OCI-LY1 (cell line): Measurements from ENCODE around the gene MYLIP.

Experiments used
- H2AFZ ChIP-seq: fragments of 200-600 bp; sonication (generic), shearing (Covaris generic); 2 replicates; pipeline ENCODE4 v1.6.0; 2014; ENCODE audit warnings: antibody characterized with exemption, mild to moderate bottlenecking, low read length
- H3F3A ChIP-seq: fragments of 200-600 bp; sonication (generic), shearing (Covaris generic); 2 replicates; pipeline ENCODE4 v1.6.0; 2014; ENCODE audit warnings: mild to moderate bottlenecking, antibody characterized with exemption, low read length, moderate library complexity; ENCODE audit not compliant: insufficient read depth
- H3K27ac ChIP-seq: fragments of 200-600 bp; sonication (generic); 2 replicates; pipeline ENCODE4 v1.5.1; 2014; ENCODE audit warnings: low read length, mixed run types, mild to moderate bottlenecking, low read depth; ENCODE audit not compliant: poor library complexity, severe bottlenecking
- H3K27me3 ChIP-seq: fragments of 200-600 bp; sonication (generic); 2 replicates; pipeline ENCODE4 v1.6.0; 2014; ENCODE audit warnings: antibody characterized with exemption, mild to moderate bottlenecking, low read length, moderate library complexity; ENCODE audit not compliant: insufficient read depth
- H3K36me3 ChIP-seq: fragments of 200-600 bp; sonication (generic); 2 replicates; pipeline ENCODE4 v1.6.1; 2014; ENCODE audit warnings: mild to moderate bottlenecking, antibody characterized with exemption, low read length, moderate library complexity, mixed read lengths; ENCODE audit not compliant: insufficient read depth
- H3K4me1 ChIP-seq: fragments of 200-600 bp; sonication (generic); 2 replicates; pipeline ENCODE4 v1.5.1; 2014; ENCODE audit warnings: mild to moderate bottlenecking, low read length, moderate library complexity; ENCODE audit not compliant: insufficient read depth, severe bottlenecking
- H3K4me2 ChIP-seq: fragments of 200-600 bp; sonication (generic), shearing (Covaris generic); 2 replicates; pipeline ENCODE4 v1.6.1; 2014; ENCODE audit warnings: low read length
- H3K4me3 ChIP-seq: fragments of 200-600 bp; sonication (generic); 2 replicates; pipeline ENCODE4 v1.5.1; 2014; ENCODE audit warnings: low read length, low read depth, mild to moderate bottlenecking, mixed read lengths; ENCODE audit not compliant: poor library complexity, severe bottlenecking
- H3K79me2 ChIP-seq: fragments of 200-600 bp; shearing (Covaris generic); 2 replicates; pipeline ENCODE4 v1.6.1; 2016; ENCODE audit warnings: mixed run types, low read length, mixed read lengths; ENCODE audit not compliant: insufficient read depth
- H3K9ac ChIP-seq: fragments of 200-600 bp; sonication (generic), shearing (Covaris generic); 2 replicates; pipeline ENCODE4 v1.6.1; 2014; ENCODE audit warnings: mild to moderate bottlenecking, low read length, mixed read lengths
- H3K9me2 ChIP-seq: fragments of 200-600 bp; sonication (generic), shearing (Covaris generic); 2 replicates; pipeline ENCODE4 v1.6.1; 2014; ENCODE audit warnings: low read depth, mild to moderate bottlenecking, low read length, mixed read lengths
- H3K9me3 ChIP-seq: fragments of 200-600 bp; shearing (Covaris generic); 2 replicates; pipeline ENCODE4 v1.6.1; 2014; ENCODE audit warnings: low read length, mixed read lengths
- H4K20me1 ChIP-seq: fragments of 200-600 bp; sonication (generic), shearing (Covaris generic); 2 replicates; pipeline ENCODE4 v1.6.0; 2016; ENCODE audit warnings: mild to moderate bottlenecking, low read length; ENCODE audit not compliant: insufficient read depth
- CTCF ChIP-seq: fragments of 200-600 bp; sonication (generic), shearing (Covaris generic); IDR thresholded peaks from 2 replicates; pipeline ENCODE4 v1.5.1; 2017; ENCODE audit warnings: mild to moderate bottlenecking, antibody characterized with exemption, low read length, moderate library complexity, mixed read lengths
- EZH2 ChIP-seq: fragments of 200-600 bp; sonication (generic), shearing (Covaris generic); IDR thresholded peaks from 2 replicates; pipeline ENCODE4 v1.8.0; 2017; ENCODE audit warnings: borderline replicate concordance, mixed run types, mild to moderate bottlenecking, antibody characterized with exemption, low read length, moderate library complexity, mixed read lengths

Gene MYLIP

GRCh38 chr6:16126056-16126455 is 2.8 kb upstream of the MYLIP start:
- H2AFZ ChIP-seq = no peak overlapping the region
- no peak overlapping the region for H3K4me3 ChIP-seq
- no peak overlapping the region for H3K27ac ChIP-seq
- H3K36me3 ChIP-seq = peaks cover 11% of the 10 kb centered on the region; the same call in 1 of the 2 replicates
- H3K4me1 ChIP-seq = peaks cover 4% of the 10 kb centered on the region
- no peaks in the 10 kb centered on the region for H3F3A ChIP-seq
- no peaks in the 10 kb centered on the region for H3K9me3 ChIP-seq
- H3K4me2 ChIP-seq = no peak overlapping the region
- H3K79me2 ChIP-seq = peaks cover 11% of the 10 kb centered on the region
- no peaks in the 10 kb centered on the region for H3K27me3 ChIP-seq
- no peak overlapping the region for H3K9ac ChIP-seq
- no peaks in the 10 kb centered on the region for H4K20me1 ChIP-seq
- H3K9me2 ChIP-seq = no peaks in the 10 kb centered on the region
- TF ChIP-seq CTCF = no peak

GRCh38 chr6:16126861-16127260 is 2.0 kb upstream of the MYLIP start:
- H3K4me1 ChIP-seq = peaks cover 12% of the 10 kb centered on the region
- H3K4me2 ChIP-seq = no peak overlapping the region
- H3K4me3 ChIP-seq = no peak overlapping the region
- no peak overlapping the region for H3K9ac ChIP-seq
- H3K27me3 ChIP-seq = no peaks in the 10 kb centered on the region
- no peak overlapping the region for H2AFZ ChIP-seq
- no peaks in the 10 kb centered on the region for H3K9me2 ChIP-seq
- H3K79me2 ChIP-seq = peaks cover 20% of the 10 kb centered on the region
- no peaks in the 10 kb centered on the region for H3F3A ChIP-seq
- H3K27ac ChIP-seq = no peak overlapping the region
- H3K9me3 ChIP-seq = no peaks in the 10 kb centered on the region
- H3K36me3 ChIP-seq = peaks cover 19% of the 10 kb centered on the region
- no peaks in the 10 kb centered on the region for H4K20me1 ChIP-seq
- TF ChIP-seq EZH2 (no peak), CTCF (no peak)

GRCh38 chr6:16127471-16127870 is 1.4 kb upstream of the MYLIP start:
- H3K36me3 ChIP-seq = peaks cover 25% of the 10 kb centered on the region
- H3F3A ChIP-seq = no peaks in the 10 kb centered on the region
- TF ChIP-seq CTCF = no peak
- TF ChIP-seq EZH2 = no peak
- no peak overlapping the region for H2AFZ ChIP-seq
- H3K9ac ChIP-seq = no peak overlapping the region
- no peaks in the 10 kb centered on the region for H3K9me3 ChIP-seq
- no peak overlapping the region for H3K4me3 ChIP-seq
- H3K4me1 ChIP-seq = peaks cover 18% of the 10 kb centered on the region
- no peaks in the 10 kb centered on the region for H4K20me1 ChIP-seq
- peaks cover 26% of the 10 kb centered on the region for H3K79me2 ChIP-seq
- H3K9me2 ChIP-seq = no peaks in the 10 kb centered on the region
- no peak overlapping the region for H3K4me2 ChIP-seq
- H3K27me3 ChIP-seq = no peaks in the 10 kb centered on the region
- H3K27ac ChIP-seq = peak overlapping the region; percentile 42
